HepG2 (cell line): ENCODE results near the gene E2F8. TPM values are rescaled to one million over a fixed set of nuclear protein-coding genes. Genes with fewer than 3 reads are reported as not detected.

Experiments
- GABPA ChIP-seq, 2 experiments: IDR thresholded peaks; 2 replicates each; pipeline ENCODE4 v1.6.1; 2011 to 2016; ENCODE audit warnings: low read depth in 2 of 2, low read length in 1 of 2, missing biosample characterization in 1 of 2, missing genetic modification characterization in 1 of 2
- GFI1 ChIP-seq: sonication (generic); formaldehyde crosslinking; IDR thresholded peaks from 2 replicates; pipeline ENCODE4 v1.5.0; 2020; ENCODE audit warnings: missing genetic modification reagents, mild to moderate bottlenecking, borderline replicate concordance
- HIVEP1 ChIP-seq: sonication (generic); formaldehyde crosslinking; IDR thresholded peaks from 2 replicates; pipeline ENCODE4 v1.4.0; 2020; ENCODE audit warnings: mild to moderate bottlenecking, missing genetic modification reagents
- ISL2 ChIP-seq: sonication (generic); formaldehyde crosslinking; IDR thresholded peaks from 2 replicates; pipeline ENCODE4 v1.5.0; 2020; ENCODE audit warnings: missing genetic modification reagents
- NAIF1 ChIP-seq: sonication (generic); formaldehyde crosslinking; IDR thresholded peaks from 2 replicates; pipeline ENCODE4 v1.5.0; 2020; ENCODE audit warnings: mild to moderate bottlenecking, missing genetic modification reagents, borderline replicate concordance
- PHF21A ChIP-seq: sonication (generic); formaldehyde crosslinking; IDR thresholded peaks from 2 replicates; pipeline ENCODE4 v1.5.0; 2020; ENCODE audit warnings: mild to moderate bottlenecking, missing genetic modification reagents
- POLR2A ChIP-seq, 2 experiments: IDR thresholded peaks; 2 replicates each; pipeline ENCODE4 v1.6.1; 2011; ENCODE audit warnings: low read depth in 2 of 2, low read length in 2 of 2, mild to moderate bottlenecking in 1 of 2, moderate library complexity in 1 of 2; ENCODE audit not compliant: insufficient read depth in 1 of 2
- REL ChIP-seq: sonication (generic); formaldehyde crosslinking; conservative IDR thresholded peaks from 2 replicates; pipeline ENCODE4 v1.8.0; 2022; ENCODE audit warnings: mild to moderate bottlenecking, missing genetic modification reagents, moderate library complexity
- REPIN1 ChIP-seq: sonication (generic); formaldehyde crosslinking; IDR thresholded peaks from 2 replicates; pipeline ENCODE4 v1.8.0; 2022; ENCODE audit warnings: missing genetic modification reagents, low read depth, mild to moderate bottlenecking, borderline replicate concordance
- RFX3 ChIP-seq: IDR thresholded peaks from 2 replicates; pipeline ENCODE4 v1.6.1; 2016; ENCODE audit warnings: missing biosample characterization, missing genetic modification reagents
- SP2 ChIP-seq: sonication (generic); formaldehyde crosslinking; IDR thresholded peaks from 2 replicates; pipeline ENCODE4 v1.5.1; 2020; ENCODE audit warnings: mild to moderate bottlenecking, missing genetic modification reagents
- TFDP1 ChIP-seq: IDR thresholded peaks from 2 replicates; pipeline ENCODE4 v1.6.1; 2016; ENCODE audit warnings: missing compliant biosample characterization, missing genetic modification reagents, borderline replicate concordance
- TFDP2 ChIP-seq: sonication (generic); formaldehyde crosslinking; IDR thresholded peaks from 2 replicates; pipeline ENCODE4 v1.4.0; 2020; ENCODE audit warnings: missing genetic modification reagents
- ZFP36L1 ChIP-seq: sonication (generic); formaldehyde crosslinking; IDR thresholded peaks from 2 replicates; pipeline ENCODE4 v1.8.0; 2022; ENCODE audit warnings: mild to moderate bottlenecking, missing genetic modification reagents, moderate library complexity
- ZFP91 ChIP-seq: sonication (generic); formaldehyde crosslinking; IDR thresholded peaks from 2 replicates; pipeline ENCODE4 v1.9.0; 2022; ENCODE audit warnings: missing genetic modification reagents, mild to moderate bottlenecking, borderline replicate concordance
- polyA plus RNA-seq, 8 experiments: library from polyadenylated mRNA; depleted of rRNA in 3 of 8; stranded (reverse) in 7 of 8; unstranded in 1 of 8; fragments of >200 nt; fragmentation: Illumina TruSeq in 4 of 8; extraction: Trizol in 4 of 8; gene quantifications; 2 replicates each; pipeline versions ENCODE4 v1.2.1 to v1.2.3, GENCODE V29; 2011 to 2016; ENCODE audit warnings: low read depth in 4 of 8, missing spikeins in 1 of 8, mixed read lengths in 1 of 8; ENCODE audit not compliant: insufficient read depth in 1 of 8
- total RNA-seq, 5 experiments: library from RNA; depleted of rRNA; stranded (reverse); fragments of >200 nt; fragmentation: Illumina TruSeq; extraction: Trizol; gene quantifications; 2 replicates each; pipeline ENCODE4 v1.2.3, GENCODE V29; 2016; ENCODE audit warnings: low read depth in 1 of 5
- TF ChIP-seq, protein P1 (sequence below): sonication (generic); formaldehyde crosslinking; IDR thresholded peaks from 2 replicates; pipeline ENCODE4 v1.8.1; 2023; ENCODE audit warnings: mild to moderate bottlenecking, missing genetic modification reagents, borderline replicate concordance
- TF ChIP-seq, protein P2 (sequence below): sonication (generic); formaldehyde crosslinking; conservative IDR thresholded peaks from 2 replicates; pipeline ENCODE4 v1.8.0; 2022; ENCODE audit warnings: mild to moderate bottlenecking, moderate library complexity, missing genetic modification reagents
- TF ChIP-seq, protein P3 (sequence below): sonication (generic); formaldehyde crosslinking; IDR thresholded peaks from 2 replicates; pipeline ENCODE4 v1.5.0; 2020; ENCODE audit warnings: missing genetic modification reagents
- TF ChIP-seq, protein P4 (sequence below): IDR thresholded peaks from 2 replicates; pipeline ENCODE4 v1.6.1; 2018; ENCODE audit warnings: missing genetic modification reagents, mild to moderate bottlenecking, missing compliant biosample characterization

Gene E2F8
- total and polyA plus RNA-seq, 2 of the 13 experiments (the other 11 are each of a cell fraction or from before 2014, with no cell fraction given) = 3.3 to 8.9 TPM

- TF ChIP-seq REPIN1 (CRISPR knock-in tag) (peak; percentile 77; the same call in 1 of the 2 replicates), GABPA (IDR thresholded peaks at IDR 0.05; ENCODE audit: low read depth, low read length) (peak; percentile 40; the same call in 1 of the 2 replicates), GABPA (CRISPR knock-in tag; IDR thresholded peaks at IDR 0.05; ENCODE audit: low read depth) (peak; percentile 80), REL (0 out of 2 replicates have a peak, but pooled peaks have one; percentile 79), ZFP91 (peak; percentile 37; the same call in 1 of the 2 replicates), GFI1 (CRISPR knock-in tag) (no peak), ZFP36L1 (CRISPR knock-in tag) (no peak), NAIF1 (no peak), PHF21A (CRISPR knock-in tag) (0 out of 2 replicates have a peak, but pooled peaks have one; percentile 20), TFDP2 (CRISPR knock-in tag) (peak; percentile 98), POLR2A (IDR thresholded peaks at IDR 0.05; ENCODE audit: insufficient read depth in 1 of 2, low read depth in 2 of 2, low read length in 2 of 2) (peak in 1 of 2 experiments; percentile 67; a peak in 1 of 4 replicates), RFX3 (CRISPR knock-in tag) (peak; percentile 88), HIVEP1 (CRISPR knock-in tag) (no peak), TFDP1 (CRISPR knock-in tag) (peak; percentile 89; the same call in 1 of the 2 replicates), SP2 (CRISPR knock-in tag) (peak; percentile 81), ISL2 (CRISPR knock-in tag) (peak; percentile 30; the same call in 1 of the 2 replicates)
- TF ChIP-seq, protein P1, sequence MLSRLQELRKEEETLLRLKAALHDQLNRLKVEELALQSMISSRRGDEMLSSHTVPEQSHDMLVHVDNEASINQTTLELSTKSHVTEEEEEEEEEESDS (CRISPR knock-in tag) = peak; percentile 38; the same call in 1 of the 2 replicates
- TF ChIP-seq, protein P2, sequence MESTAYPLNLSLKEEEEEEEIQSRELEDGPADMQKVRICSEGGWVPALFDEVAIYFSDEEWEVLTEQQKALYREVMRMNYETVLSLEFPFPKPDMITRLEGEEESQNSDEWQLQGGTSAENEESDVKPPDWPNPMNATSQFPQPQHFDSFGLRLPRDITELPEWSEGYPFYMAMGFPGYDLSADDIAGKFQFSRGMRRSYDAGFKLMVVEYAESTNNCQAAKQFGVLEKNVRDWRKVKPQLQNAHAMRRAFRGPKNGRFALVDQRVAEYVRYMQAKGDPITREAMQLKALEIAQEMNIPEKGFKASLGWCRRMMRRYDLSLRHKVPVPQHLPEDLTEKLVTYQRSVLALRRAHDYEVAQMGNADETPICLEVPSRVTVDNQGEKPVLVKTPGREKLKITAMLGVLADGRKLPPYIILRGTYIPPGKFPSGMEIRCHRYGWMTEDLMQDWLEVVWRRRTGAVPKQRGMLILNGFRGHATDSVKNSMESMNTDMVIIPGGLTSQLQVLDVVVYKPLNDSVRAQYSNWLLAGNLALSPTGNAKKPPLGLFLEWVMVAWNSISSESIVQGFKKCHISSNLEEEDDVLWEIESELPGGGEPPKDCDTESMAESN (CRISPR knock-in tag) = peak; percentile 33; the same call in 1 of the 2 replicates
- TF ChIP-seq, protein P3, sequence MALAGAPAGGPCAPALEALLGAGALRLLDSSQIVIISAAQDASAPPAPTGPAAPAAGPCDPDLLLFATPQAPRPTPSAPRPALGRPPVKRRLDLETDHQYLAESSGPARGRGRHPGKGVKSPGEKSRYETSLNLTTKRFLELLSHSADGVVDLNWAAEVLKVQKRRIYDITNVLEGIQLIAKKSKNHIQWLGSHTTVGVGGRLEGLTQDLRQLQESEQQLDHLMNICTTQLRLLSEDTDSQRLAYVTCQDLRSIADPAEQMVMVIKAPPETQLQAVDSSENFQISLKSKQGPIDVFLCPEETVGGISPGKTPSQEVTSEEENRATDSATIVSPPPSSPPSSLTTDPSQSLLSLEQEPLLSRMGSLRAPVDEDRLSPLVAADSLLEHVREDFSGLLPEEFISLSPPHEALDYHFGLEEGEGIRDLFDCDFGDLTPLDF (CRISPR knock-in tag) = peak; percentile 95
- TF ChIP-seq, protein P4, sequence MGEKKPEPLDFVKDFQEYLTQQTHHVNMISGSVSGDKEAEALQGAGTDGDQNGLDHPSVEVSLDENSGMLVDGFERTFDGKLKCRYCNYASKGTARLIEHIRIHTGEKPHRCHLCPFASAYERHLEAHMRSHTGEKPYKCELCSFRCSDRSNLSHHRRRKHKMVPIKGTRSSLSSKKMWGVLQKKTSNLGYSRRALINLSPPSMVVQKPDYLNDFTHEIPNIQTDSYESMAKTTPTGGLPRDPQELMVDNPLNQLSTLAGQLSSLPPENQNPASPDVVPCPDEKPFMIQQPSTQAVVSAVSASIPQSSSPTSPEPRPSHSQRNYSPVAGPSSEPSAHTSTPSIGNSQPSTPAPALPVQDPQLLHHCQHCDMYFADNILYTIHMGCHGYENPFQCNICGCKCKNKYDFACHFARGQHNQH = peak; percentile 30; the same call in 1 of the 2 replicates
These were observed at the start of gene E2F8 (continued) for GRCh38 chr11:19240420-19241259.
